GM18909 (cell line): ENCODE results near the gene NSG1.
"Not testable (repeated sequence)": the region's sequence is repeated elsewhere in the genome, so short reads cannot be mapped to it uniquely, and the experiment has no call there.

Experiments used
- ATAC-seq: cut with Tn5 transposase; IDR thresholded peaks from one replicate; pipeline ENCODE4 v1.9.1; 2021; ENCODE audit warnings: mild to moderate bottlenecking; ENCODE audit not compliant: unreplicated experiment, poor library complexity

Gene NSG1

GRCh38 chr4:4461178-4461577 lies 74.3 kb downstream of the NSG1 start:
- ATAC-seq = no peak

- ATAC-seq = no peak
Measured at GRCh38 chr4:4461850-4462249, 74.9 kb downstream of the NSG1 start.

GRCh38 chr4:4462970-4463369 lies 76.1 kb downstream of the NSG1 start:
- no peak for ATAC-seq

GRCh38 chr4:4465238-4465637 lies 78.3 kb downstream of the NSG1 start:
- ATAC-seq = not testable (repeated sequence)
